Upper lobe of left lung (tissue), 4 donors: Measurements from ENCODE around the gene SLC38A3.
"Not testable (repeated sequence)": the region's sequence is repeated elsewhere in the genome, so short reads cannot be mapped to it uniquely, and the experiment has no call there.

Experiments
- CTCF ChIP-seq, 6 experiments: fragments of 450-650 bp in 4 of 6; fragments of 200-600 bp in 2 of 6; sonication (generic) in 2 of 6; IDR thresholded peaks; one replicate each; pipeline ENCODE4 v1.5.1; 2016 to 2019; ENCODE audit warnings: antibody characterized with exemption in 6 of 6
- POLR2A ChIP-seq, 4 donors: fragments of 450-650 bp; IDR thresholded peaks; one replicate each; pipeline ENCODE4 v1.5.1; 2016 to 2017; ENCODE audit warnings: antibody characterized with exemption in 4 of 4, mild to moderate bottlenecking in 2 of 4
- POLR2AphosphoS5 ChIP-seq, 2 donors: sonication (generic); formaldehyde crosslinking; IDR thresholded peaks; one replicate each; pipeline ENCODE4 v1.5.1; 2017; ENCODE audit warnings: antibody characterized with exemption in 2 of 2

DNA sequence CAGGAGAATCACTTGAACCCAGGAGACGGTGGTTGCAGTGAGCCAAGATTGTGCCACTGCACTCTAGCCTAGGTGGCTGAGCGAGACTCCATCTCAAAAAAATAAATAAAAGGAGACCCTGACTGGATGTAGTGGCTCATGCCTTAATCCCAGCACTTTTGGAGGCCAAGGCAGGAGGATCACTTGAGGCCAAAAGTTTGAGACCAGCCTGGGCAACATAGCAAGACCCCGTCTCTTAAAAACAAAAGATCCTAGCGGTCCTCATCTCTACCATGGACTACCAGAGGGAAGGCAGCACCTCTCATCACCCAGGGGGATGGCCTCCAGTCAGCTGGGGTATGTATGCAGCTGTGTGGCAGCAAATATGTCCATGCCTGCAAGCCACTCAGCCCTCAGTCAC, 57.1 kb downstream of the SLC38A3 start:
- not testable (repeated sequence) for TF ChIP-seq CTCF, POLR2A, POLR2AphosphoS5 (IDR thresholded peaks at IDR 0.05)
